RPMI7951 (cell line): ENCODE results near the gene HTR1A. TPM values are rescaled to one million over a fixed set of nuclear protein-coding genes. Genes with fewer than 3 reads are reported as not detected.
A peak's percentile ranks its signal among the peaks of the same experiment; 100 is the strongest.

Experiments
- DNase-seq: peaks from one replicate; pipeline ENCODE4 v3.0.0-alpha.2; 2012; ENCODE audit warnings: low read depth
- total RNA-seq: library from RNA; depleted of rRNA; stranded (reverse); fragments of >200 nt; shearing (Covaris generic); gene quantifications from 2 replicates; pipeline ENCODE4 v1.2.3, GENCODE V29; 2014; rRNA removed

The HTR1A gene
- not detected in 2 replicates for total RNA-seq

GRCh38 chr5:63962279-63962678, at the start of gene HTR1A:
Gene HTR1A, minus strand, starts transcription at chr5:63962445. Its CDS starts 726 bp downstream, at chr5:63961719.
- no peak for DNase-seq

- DNase-seq: no peak
These were observed 41.7 kb upstream of the HTR1A start for GRCh38 chr5:64003966-64004365.

GRCh38 chr5:64000096-64000495, 37.9 kb upstream of the HTR1A start:
- DNase-seq: no peak

DNA sequence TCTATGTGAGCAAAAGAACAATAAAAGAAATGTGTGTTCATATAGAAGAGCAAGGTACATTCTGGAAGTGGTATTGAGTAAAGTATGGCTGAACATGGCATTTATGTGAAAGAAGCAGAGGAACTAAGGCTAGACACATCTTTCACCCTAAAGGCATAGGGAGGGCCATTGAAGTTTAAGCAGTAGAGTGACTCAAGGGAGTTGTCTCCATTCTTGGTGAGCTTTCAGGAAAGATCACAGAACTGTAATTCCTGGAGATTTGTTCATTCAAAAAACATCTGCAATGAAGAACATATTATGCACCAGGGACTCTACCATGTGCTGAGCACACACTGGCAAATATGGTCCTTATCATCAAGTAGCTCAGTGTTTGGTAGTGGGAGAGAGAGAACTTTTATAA, 24.8 kb upstream of the HTR1A start:
- no peak for DNase-seq

GRCh38 chr5:63981864-63982263, 19.6 kb upstream of the HTR1A start:
- no peak for DNase-seq

- no peak for DNase-seq
These were observed 1.7 kb upstream of the HTR1A start for GRCh38 chr5:63963926-63964325.

- peak; percentile 44 for DNase-seq
These were observed 963 bp upstream of the HTR1A start for GRCh38 chr5:63963080-63963735.

DNA sequence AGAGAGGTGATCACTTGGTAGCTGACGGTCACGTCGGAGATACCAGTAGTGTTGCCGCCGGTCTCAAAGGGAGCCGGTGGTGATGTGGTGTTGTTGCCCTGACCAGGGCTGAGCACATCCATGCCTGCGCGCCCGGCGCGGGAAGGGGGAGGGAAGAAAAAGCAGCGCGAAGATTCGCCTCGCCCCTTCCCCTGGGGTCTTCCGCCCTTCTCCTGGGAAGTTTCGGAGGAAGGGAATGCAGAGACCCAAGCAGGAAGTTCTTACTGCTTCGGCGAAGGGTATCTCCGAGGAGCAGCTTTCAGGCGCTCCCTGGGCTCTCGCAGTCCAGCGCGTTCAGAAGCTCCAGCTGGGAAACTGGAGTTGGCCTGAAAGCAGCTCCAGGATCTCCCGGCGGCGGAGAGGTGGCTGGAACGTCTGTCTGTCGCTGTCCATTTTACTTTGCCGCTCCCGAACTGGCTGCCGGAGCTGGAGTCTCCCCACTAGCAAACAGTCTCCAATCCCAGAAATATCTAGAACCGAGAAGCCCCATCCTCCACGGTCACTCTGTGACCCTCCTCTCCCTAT, 565 bp downstream of the HTR1A start:
- no peak for DNase-seq

GRCh38 chr5:63961125-63961597, 1.1 kb downstream of the HTR1A start:
- no peak for DNase-seq

- DNase-seq: no peak
These were observed 1.6 kb downstream of the HTR1A start for GRCh38 chr5:63960646-63961045.

DNA sequence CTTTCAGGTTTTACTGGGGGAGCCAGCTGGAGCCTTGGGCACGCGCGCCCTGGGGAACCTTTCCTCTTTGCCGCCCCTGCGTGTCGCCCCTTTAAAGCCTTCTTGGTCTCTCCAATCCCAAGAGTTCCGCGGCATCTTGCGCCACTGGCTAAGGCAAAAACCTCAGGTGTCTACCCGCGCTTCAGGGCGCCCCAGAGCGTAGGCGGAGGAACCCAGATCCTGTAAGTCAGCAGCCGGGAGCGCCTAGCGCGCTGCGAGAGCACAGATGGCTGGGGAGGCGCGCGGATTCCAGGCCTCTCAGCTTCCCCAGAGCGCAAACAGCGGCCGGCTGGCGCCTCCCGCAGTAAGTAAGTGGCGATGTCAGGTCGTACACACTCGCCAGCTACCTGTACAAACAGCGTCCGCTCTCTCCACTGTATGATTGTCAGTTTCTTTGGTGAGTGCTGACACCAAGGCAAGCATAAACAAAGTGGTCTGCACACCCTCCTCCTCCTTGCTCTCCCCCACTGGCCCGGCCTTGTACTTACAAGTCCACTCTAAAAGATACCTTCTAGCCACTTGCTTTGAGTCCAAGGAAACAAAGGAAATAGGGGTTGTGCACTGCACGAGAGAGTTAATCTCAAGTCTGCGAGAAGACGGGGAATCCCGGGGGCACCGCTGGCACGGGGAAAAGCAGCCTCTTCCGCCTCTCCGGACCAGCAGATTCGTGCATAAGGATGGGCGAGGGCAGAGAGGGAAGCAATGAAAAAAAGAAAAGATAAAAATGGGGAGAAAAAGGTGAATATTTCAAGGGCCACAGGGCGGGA, 2.9 kb downstream of the HTR1A start:
- DNase-seq: no peak

GRCh38 chr5:63958654-63959053, 3.6 kb downstream of the HTR1A start:
- DNase-seq: no peak

GRCh38 chr5:63957617-63958016, 4.6 kb downstream of the HTR1A start:
- no peak for DNase-seq

GRCh38 chr5:63953217-63953616, 9.0 kb downstream of the HTR1A start:
- DNase-seq: no peak

DNA sequence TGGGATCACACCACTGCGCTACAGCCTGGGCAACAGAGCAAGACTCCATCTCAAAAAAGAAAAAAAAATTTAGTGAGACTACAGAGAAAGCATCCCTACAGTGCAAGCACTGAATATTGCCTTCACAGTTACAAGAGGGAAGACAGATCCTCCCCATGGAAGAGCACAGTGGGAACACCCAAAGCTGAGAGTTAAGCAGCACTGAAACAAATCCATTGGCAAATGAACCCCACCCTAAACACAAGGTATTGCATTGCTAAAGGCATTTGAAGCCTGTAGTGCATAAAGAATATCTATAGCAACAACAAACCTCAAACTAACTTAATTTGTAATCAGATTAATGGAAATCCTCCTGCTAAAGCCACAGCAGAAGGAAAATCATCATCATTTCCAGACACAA, 27.1 kb downstream of the HTR1A start:
- DNase-seq: no peak

GRCh38 chr5:63931836-63932235, 30.4 kb downstream of the HTR1A start:
- no peak for DNase-seq

GRCh38 chr5:63928451-63928850, 33.8 kb downstream of the HTR1A start:
- DNase-seq: no peak

DNA sequence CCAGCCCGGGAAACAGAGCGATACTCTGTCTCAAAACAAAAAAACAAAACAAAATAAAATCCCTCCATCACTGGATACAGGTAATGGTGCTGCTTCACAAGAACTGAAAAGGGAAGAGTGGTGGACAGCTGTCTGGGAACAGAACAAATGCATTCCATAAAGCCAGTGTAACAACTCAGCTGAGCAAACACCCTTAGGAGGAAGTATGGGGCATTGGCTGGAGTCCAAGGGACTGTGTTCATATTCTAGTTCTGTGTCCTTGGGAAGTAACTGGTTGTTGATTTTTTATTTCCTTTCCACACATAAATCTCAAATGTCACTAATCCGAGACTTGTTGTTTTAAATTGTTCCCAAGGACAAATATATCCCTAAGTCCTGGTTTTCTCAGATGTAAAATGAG, 38.3 kb downstream of the HTR1A start:
- DNase-seq: no peak

- DNase-seq: no peak
These were observed 42.3 kb downstream of the HTR1A start for GRCh38 chr5:63919763-63920478.

DNA sequence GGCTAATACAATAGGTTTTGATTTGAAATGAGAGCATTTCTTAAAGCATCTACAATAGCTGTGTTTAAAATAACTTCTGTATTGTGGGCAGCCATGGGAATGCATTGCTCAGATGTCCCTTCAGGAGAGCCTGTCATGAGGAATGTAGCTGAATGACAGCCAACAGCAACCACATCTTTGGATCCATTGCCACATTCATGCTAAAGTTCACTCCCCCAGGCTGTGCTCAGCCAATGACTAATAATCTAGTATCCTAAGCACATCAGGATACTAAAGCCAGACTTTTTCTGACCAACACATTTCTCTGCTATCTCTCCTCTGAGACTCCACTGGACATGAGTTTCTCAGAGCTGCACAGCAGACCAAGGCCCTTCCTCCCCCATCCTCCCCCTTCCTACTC, 45.5 kb downstream of the HTR1A start:
- peak; percentile 7 for DNase-seq

DNA sequence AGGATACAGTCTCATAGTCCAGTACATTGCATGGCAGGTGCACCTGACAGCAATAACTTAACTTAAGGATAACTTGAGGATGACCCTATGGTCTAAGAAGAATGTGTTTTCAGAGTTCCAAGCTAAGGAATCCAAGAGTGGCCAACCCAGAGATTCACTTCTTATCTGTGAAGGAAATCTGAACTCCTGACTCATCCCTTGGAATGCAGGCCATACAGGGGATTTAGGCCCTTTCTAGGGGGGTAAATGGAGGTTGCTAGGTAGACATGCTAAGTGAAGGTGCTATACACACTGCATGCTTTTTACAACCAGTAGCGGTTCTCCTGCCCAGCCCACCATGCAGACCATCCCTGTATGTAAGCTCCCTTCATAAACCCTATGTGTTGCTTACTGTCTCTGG, 50.4 kb downstream of the HTR1A start:
- DNase-seq: no peak
